Neural crest cell (in vitro differentiated cells): ENCODE measurements around the gene TMED7. TPM values are rescaled to one million over a fixed set of nuclear protein-coding genes. Genes with fewer than 3 reads are reported as not detected.

Experiments
- DNase-seq: peaks from one replicate; pipeline ENCODE4 v3.0.0; 2021; ENCODE audit warnings: low read depth, mixed read lengths, low spot score
- H3K27ac Mint-ChIP-seq: one replicate; pipeline ENCODE4 v1.8.0; 2021; ENCODE audit warnings: mild to moderate bottlenecking, mixed read lengths; ENCODE audit not compliant: unreplicated experiment
- H3K27me3 Mint-ChIP-seq: 2 replicates; pipeline ENCODE4 v1.8.0; 2021; ENCODE audit warnings: low read depth, mild to moderate bottlenecking, mixed read lengths
- H3K36me3 Mint-ChIP-seq: 2 replicates; pipeline ENCODE4 v1.8.0; 2021; ENCODE audit warnings: low read depth, mild to moderate bottlenecking, mixed read lengths
- H3K4me1 Mint-ChIP-seq: 2 replicates; pipeline ENCODE4 v1.8.0; 2021; ENCODE audit warnings: mixed read lengths
- H3K4me3 Mint-ChIP-seq: one replicate; pipeline ENCODE4 v1.8.0; 2021; ENCODE audit warnings: mild to moderate bottlenecking, mixed read lengths
- H3K9me3 Mint-ChIP-seq: 2 replicates; pipeline ENCODE4 v1.8.0; 2021; ENCODE audit warnings: mixed read lengths
- CTCF ChIP-seq: fragments of 200-600 bp; sonication (generic); conservative IDR thresholded peaks from 2 replicates; pipeline ENCODE4 v1.5.0; 2021; ENCODE audit warnings: antibody characterized with exemption, mild to moderate bottlenecking
- total RNA-seq: library from RNA; stranded (reverse); gene quantifications from 2 replicates; pipeline ENCODE4 v1.2.1, GENCODE V29; 2021

Gene TMED7
- total RNA-seq, 1 donor from 2014 or later = 56.5 TPM

- Mint-ChIP-seq H3K27me3 (no peaks in the 10 kb centered on the region), H3K36me3 (peaks cover 5% of the 10 kb centered on the region), H3K4me1 (peaks cover 25% of the 10 kb centered on the region), H3K9me3 (peaks cover 6% of the 10 kb centered on the region), H3K27ac (peak overlapping the region; percentile 91), H3K4me3 (peak overlapping the region; percentile 11)
- TF ChIP-seq CTCF = no peak
- no peak for DNase-seq
Measured at GRCh38 chr5:115661101-115661500, 35.3 kb upstream of the TMED7 start.

GRCh38 chr5:115657881-115658233 is 32.0 kb upstream of the TMED7 start:
- Mint-ChIP-seq H3K9me3 (peaks cover 6% of the 10 kb centered on the region), H3K27me3 (no peaks in the 10 kb centered on the region), H3K27ac (no peak overlapping the region), H3K4me3 (no peak overlapping the region), H3K36me3 (peaks cover 3% of the 10 kb centered on the region), H3K4me1 (peaks cover 25% of the 10 kb centered on the region)
- no peak for TF ChIP-seq CTCF
- DNase-seq = no peak

- peaks cover 3% of the 10 kb centered on the region for H3K36me3 Mint-ChIP-seq
- H3K4me1 Mint-ChIP-seq = peaks cover 23% of the 10 kb centered on the region
- no peak for DNase-seq
- no peak overlapping the region for H3K4me3 Mint-ChIP-seq
- no peaks in the 10 kb centered on the region for H3K27me3 Mint-ChIP-seq
- H3K27ac Mint-ChIP-seq = no peak overlapping the region
- no peak for TF ChIP-seq CTCF
- peaks cover 6% of the 10 kb centered on the region for H3K9me3 Mint-ChIP-seq
Measured at GRCh38 chr5:115657125-115657880, 31.5 kb upstream of the TMED7 start.

GRCh38 chr5:115656404-115656803 is 30.6 kb upstream of the TMED7 start:
- no peak for TF ChIP-seq CTCF
- H3K9me3 Mint-ChIP-seq = peaks cover 6% of the 10 kb centered on the region
- H3K4me3 Mint-ChIP-seq = no peak overlapping the region
- no peaks in the 10 kb centered on the region for H3K27me3 Mint-ChIP-seq
- peaks cover 3% of the 10 kb centered on the region for H3K36me3 Mint-ChIP-seq
- DNase-seq = no peak
- peaks cover 16% of the 10 kb centered on the region for H3K4me1 Mint-ChIP-seq
- H3K27ac Mint-ChIP-seq = no peak overlapping the region

- H3K27ac Mint-ChIP-seq = no peak overlapping the region
- no peak for TF ChIP-seq CTCF
- no peak overlapping the region for H3K4me3 Mint-ChIP-seq
- no peak for DNase-seq
- peaks cover 3% of the 10 kb centered on the region for H3K36me3 Mint-ChIP-seq
- peaks cover 6% of the 10 kb centered on the region for H3K9me3 Mint-ChIP-seq
- H3K4me1 Mint-ChIP-seq = peaks cover 12% of the 10 kb centered on the region
- no peaks in the 10 kb centered on the region for H3K27me3 Mint-ChIP-seq
Measured at GRCh38 chr5:115655994-115656393, 30.2 kb upstream of the TMED7 start.
